Thoracic aorta (tissue), 2 donors: Measurements from ENCODE around the gene DCHS2. TPM values are rescaled to one million over a fixed set of nuclear protein-coding genes. Genes with fewer than 3 reads are reported as not detected.
"Not testable (repeated sequence)": the region's sequence is repeated elsewhere in the genome, so short reads cannot be mapped to it uniquely, and the experiment has no call there.

Experiments
- ATAC-seq: fragments of 150-250 bp; one replicate; pipeline ENCODE4 v1.8.0; 2017; ENCODE audit warnings: low read depth; ENCODE audit not compliant: insufficient number of reproducible peaks, low FRiP score
- DNase-seq: peaks from one replicate; pipeline ENCODE4 v3.0.0-alpha.2; 2020; ENCODE audit warnings: low spot score
- H3K27ac ChIP-seq, 2 donors: fragments of 200-600 bp; sonication (generic); 1 replicate in 1 of 2; 2 replicates in 1 of 2; pipeline ENCODE4 v1.5.1; 2016; ENCODE audit warnings: mild to moderate bottlenecking in 2 of 2, moderate library complexity in 2 of 2
- H3K27me3 ChIP-seq: fragments of 200-600 bp; sonication (generic); replicated peaks from 2 replicates; pipeline ENCODE4 v1.6.0; 2016; ENCODE audit warnings: mild to moderate bottlenecking; ENCODE audit not compliant: insufficient read depth
- H3K36me3 ChIP-seq: fragments of 200-600 bp; sonication (generic); one replicate; pipeline ENCODE4 v1.5.1; 2016
- H3K4me1 ChIP-seq, 2 donors: fragments of 200-600 bp; sonication (generic); 1 replicate in 1 of 2; 2 replicates in 1 of 2; pipeline versions ENCODE4 v1.5.1 to v1.6.0; 2016; ENCODE audit warnings: low read depth in 2 of 2, mild to moderate bottlenecking in 1 of 2; ENCODE audit not compliant: control insufficient read depth in 1 of 2
- H3K4me3 ChIP-seq: fragments of 200-600 bp; sonication (generic); 2 replicates; pipeline ENCODE4 v1.5.1; 2016; ENCODE audit warnings: mild to moderate bottlenecking
- H3K9me3 ChIP-seq: fragments of 200-600 bp; sonication (generic); 2 replicates; pipeline ENCODE4 v1.5.1; 2016
- total RNA-seq, 2 donors: library from RNA; depleted of rRNA; stranded (reverse); fragments of >200 nt; gene quantifications; one replicate each; pipeline versions ENCODE4 v1.1.0 to v1.2.3, GENCODE V29; 2016
- TF ChIP-seq, protein P1 (sequence below): fragments of 200-600 bp; sonication (generic); IDR thresholded peaks from one replicate; pipeline ENCODE4 v1.5.1; 2019; ENCODE audit warnings: antibody characterized with exemption

The DCHS2 gene
- total RNA-seq, 2 donors from 2014 or later = 0.35 TPM; not detected in 1

GRCh38 chr4:154218051-154218450 lies 273.5 kb downstream of the DCHS2 start:
- Histone ChIP-seq H3K27me3 (no peaks in the 10 kb centered on the region), H3K36me3 (no peaks in the 10 kb centered on the region), H3K4me1 (no peaks in the 10 kb centered on the region), H3K4me3 (no peak overlapping the region), H3K27ac (no peak overlapping the region), H3K9me3 (peaks cover 6% of the 10 kb centered on the region)
- DNase-seq (no peak), ATAC-seq (no peak)
- TF ChIP-seq, protein P1, sequence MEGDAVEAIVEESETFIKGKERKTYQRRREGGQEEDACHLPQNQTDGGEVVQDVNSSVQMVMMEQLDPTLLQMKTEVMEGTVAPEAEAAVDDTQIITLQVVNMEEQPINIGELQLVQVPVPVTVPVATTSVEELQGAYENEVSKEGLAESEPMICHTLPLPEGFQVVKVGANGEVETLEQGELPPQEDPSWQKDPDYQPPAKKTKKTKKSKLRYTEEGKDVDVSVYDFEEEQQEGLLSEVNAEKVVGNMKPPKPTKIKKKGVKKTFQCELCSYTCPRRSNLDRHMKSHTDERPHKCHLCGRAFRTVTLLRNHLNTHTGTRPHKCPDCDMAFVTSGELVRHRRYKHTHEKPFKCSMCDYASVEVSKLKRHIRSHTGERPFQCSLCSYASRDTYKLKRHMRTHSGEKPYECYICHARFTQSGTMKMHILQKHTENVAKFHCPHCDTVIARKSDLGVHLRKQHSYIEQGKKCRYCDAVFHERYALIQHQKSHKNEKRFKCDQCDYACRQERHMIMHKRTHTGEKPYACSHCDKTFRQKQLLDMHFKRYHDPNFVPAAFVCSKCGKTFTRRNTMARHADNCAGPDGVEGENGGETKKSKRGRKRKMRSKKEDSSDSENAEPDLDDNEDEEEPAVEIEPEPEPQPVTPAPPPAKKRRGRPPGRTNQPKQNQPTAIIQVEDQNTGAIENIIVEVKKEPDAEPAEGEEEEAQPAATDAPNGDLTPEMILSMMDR = no peak

DNA sequence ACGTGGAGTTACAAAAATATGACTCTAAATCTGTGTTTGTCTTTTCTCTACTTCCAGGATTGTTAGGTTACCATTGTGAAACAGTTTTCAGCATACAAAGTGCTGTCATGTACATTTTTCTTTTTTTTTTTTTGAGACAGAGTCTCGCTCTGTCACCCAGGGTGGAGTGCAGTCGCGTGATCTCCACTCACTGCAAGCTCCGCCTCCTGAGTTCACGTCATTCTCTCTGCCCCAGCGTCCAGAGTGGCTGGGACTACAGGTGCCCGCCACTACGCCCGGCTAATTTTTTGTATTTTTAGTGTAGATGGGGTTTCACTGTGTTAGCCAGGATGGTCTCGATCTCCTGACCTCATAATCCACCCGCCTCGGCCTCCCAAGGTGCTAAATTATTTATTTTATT lies 274.2 kb downstream of the DCHS2 start:
- ATAC-seq = not testable (repeated sequence)

DNA sequence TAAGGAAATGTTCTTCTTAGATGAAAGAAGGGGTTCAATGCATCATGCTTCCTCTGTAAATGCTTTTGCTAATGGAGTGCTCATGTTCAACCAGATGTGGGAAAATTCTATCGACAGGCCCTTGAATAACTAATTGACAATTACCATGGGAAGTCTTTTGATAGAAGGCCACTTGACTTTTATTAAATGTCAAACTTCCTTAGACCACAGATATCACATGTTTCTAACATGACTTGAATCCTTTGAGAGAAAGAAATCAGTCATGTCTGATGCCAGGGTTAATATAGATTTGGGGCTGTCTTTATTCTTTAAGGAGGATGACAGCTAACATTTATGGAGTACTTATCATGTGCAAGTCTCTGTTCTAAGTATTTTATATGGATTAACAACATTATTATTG lies 280.1 kb downstream of the DCHS2 start:
- Histone ChIP-seq H3K27me3 (no peaks in the 10 kb centered on the region), H3K9me3 (no peaks in the 10 kb centered on the region), H3K4me3 (no peak overlapping the region), H3K4me1 (no peaks in the 10 kb centered on the region), H3K27ac (no peak overlapping the region), H3K36me3 (no peaks in the 10 kb centered on the region)
- no peak for DNase-seq
- no peak for ATAC-seq
- TF ChIP-seq, protein P1 = no peak

More for the DNA sequence above, 274.2 kb downstream of the DCHS2 start:
- not testable (repeated sequence) for H3K4me3 ChIP-seq, H3K27me3 ChIP-seq, DNase-seq, H3K36me3 ChIP-seq, H3K27ac ChIP-seq, H3K4me1 ChIP-seq, H3K9me3 ChIP-seq

DNA sequence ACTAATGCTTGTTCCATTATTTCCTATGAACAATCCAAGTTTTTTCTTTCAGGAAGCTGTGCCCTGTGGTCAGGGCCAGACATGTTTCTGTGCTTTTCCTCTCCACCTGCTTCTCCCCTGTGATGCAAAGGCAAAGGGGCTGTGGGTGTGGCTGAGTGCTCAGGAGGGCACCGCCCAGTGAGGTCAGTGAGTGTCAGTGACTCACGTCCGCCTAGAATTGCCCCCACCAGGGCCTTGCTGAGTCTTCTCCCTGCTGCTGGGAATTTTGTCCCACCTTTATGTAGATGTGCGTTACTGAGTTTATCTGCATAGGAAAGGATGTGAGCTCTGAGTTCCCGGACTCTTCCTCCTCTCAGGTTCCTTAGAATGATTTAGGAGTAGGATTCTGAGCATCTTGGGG lies 283.2 kb downstream of the DCHS2 start:
- Histone ChIP-seq H3K4me1 (no peaks in the 10 kb centered on the region), H3K4me3 (no peak overlapping the region), H3K27ac (no peak overlapping the region), H3K27me3 (no peaks in the 10 kb centered on the region), H3K9me3 (no peaks in the 10 kb centered on the region), H3K36me3 (no peaks in the 10 kb centered on the region)
- no peak for DNase-seq
- TF ChIP-seq, protein P1 = no peak
- ATAC-seq = no peak

DNA sequence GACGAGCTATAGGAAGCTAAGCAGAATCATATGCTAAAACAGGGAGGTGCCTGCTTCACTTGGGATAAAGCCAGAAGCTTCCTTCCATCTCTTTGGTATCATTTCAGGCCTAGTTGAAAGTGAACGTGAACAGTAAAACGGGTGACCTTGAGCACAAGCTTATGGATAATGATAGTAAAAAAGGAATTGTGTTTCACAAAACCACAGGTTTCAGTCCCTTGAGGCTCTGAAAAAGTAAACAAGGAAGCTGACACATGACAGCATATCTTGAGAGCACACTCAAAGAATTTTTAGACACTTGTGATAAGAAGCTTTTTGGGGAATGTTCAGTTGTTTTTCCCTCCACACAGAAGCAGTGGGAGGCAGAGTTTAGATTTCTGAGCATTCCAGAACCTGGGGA lies 286.1 kb downstream of the DCHS2 start:
- Histone ChIP-seq H3K4me1 (no peaks in the 10 kb centered on the region), H3K27ac (no peak overlapping the region), H3K4me3 (no peak overlapping the region), H3K9me3 (no peaks in the 10 kb centered on the region), H3K36me3 (no peaks in the 10 kb centered on the region), H3K27me3 (no peaks in the 10 kb centered on the region)
- DNase-seq (no peak), ATAC-seq (no peak)
- TF ChIP-seq, protein P1 = no peak

DNA sequence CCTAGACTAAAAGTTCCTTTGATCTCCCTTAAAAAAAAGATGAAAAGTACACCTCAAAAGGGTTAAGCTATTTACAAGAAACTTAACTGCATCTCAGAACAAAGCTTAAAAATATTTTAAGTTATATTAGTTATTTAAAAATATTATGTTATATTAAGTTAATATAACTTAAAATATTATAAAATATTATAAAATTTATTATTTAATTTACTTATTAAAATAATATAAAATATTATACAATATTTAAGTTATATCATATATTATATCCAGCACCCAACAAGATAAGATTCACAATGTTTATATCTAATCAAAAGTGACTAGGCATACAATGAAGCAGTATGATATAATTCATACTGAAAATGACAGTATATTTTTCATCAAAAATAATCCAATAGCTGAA lies 296.9 kb downstream of the DCHS2 start:
- TF ChIP-seq, protein P1 = no peak
- Histone ChIP-seq H3K9me3 (no peaks in the 10 kb centered on the region), H3K4me3 (no peak overlapping the region)

More for the DNA sequence above, 296.9 kb downstream of the DCHS2 start:
- no peak overlapping the region for H3K27ac ChIP-seq
- ATAC-seq = no peak
- no peaks in the 10 kb centered on the region for H3K27me3 ChIP-seq
- H3K36me3 ChIP-seq = no peaks in the 10 kb centered on the region
- no peaks in the 10 kb centered on the region for H3K4me1 ChIP-seq
- DNase-seq = no peak
